ENCODE measurements around the gene PLIN3. TPM values are rescaled to one million over a fixed set of nuclear protein-coding genes. Genes with fewer than 3 reads are reported as not detected.
A peak's percentile ranks its signal among the peaks of the same experiment; 100 is the strongest.
"Not testable (repeated sequence)": the region's sequence is repeated elsewhere in the genome, so short reads cannot be mapped to it uniquely, and the experiment has no call there.

Gene PLIN3
- total RNA-seq, 2 donors from 2014 or later = 46.4 to 56.7 TPM

- no peak for ATAC-seq (replicated peaks)
- Mint-ChIP-seq H3K4me1 (peaks cover 10% of the 10 kb centered on the region), H3K27me3 (peaks cover 3% of the 10 kb centered on the region)
These were observed 6.5 kb upstream of the PLIN3 start for GRCh38 chr19:4873930-4874329.

GRCh38 chr19:4871711-4872110, 4.2 kb upstream of the PLIN3 start:
- Mint-ChIP-seq H3K9me3 (no peaks in the 10 kb centered on the region), H3K27ac (no peak overlapping the region), H3K36me3 (ENCODE audit: low read depth) (no peaks in the 10 kb centered on the region), H3K4me3 (no peak overlapping the region), H3K4me1 (peaks cover 10% of the 10 kb centered on the region), H3K27me3 (peaks cover 3% of the 10 kb centered on the region)
- ATAC-seq (replicated peaks) = no peak

More at GRCh38 chr19:4873930-4874329, 6.5 kb upstream of the PLIN3 start:
- Mint-ChIP-seq H3K27ac (no peak overlapping the region), H3K36me3 (ENCODE audit: low read depth) (no peaks in the 10 kb centered on the region), H3K4me3 (no peak overlapping the region), H3K9me3 (no peaks in the 10 kb centered on the region)

- Mint-ChIP-seq H3K4me3 (peak overlapping the region; percentile 33), H3K4me1 (peaks cover 10% of the 10 kb centered on the region), H3K27me3 (peaks cover 3% of the 10 kb centered on the region), H3K27ac (peak overlapping the region; percentile 33), H3K9me3 (no peaks in the 10 kb centered on the region), H3K36me3 (ENCODE audit: low read depth) (no peaks in the 10 kb centered on the region)
- peak; percentile 67 for ATAC-seq (replicated peaks)
These were observed 2.7 kb upstream of the PLIN3 start for GRCh38 chr19:4870025-4870700.

GRCh38 chr19:4868286-4868834, 893 bp upstream of the PLIN3 start:
- H3K4me1 Mint-ChIP-seq = peaks cover 10% of the 10 kb centered on the region
- H3K27me3 Mint-ChIP-seq = peaks cover 3% of the 10 kb centered on the region
- H3K27ac Mint-ChIP-seq = peak overlapping the region; percentile 44
- no peaks in the 10 kb centered on the region for H3K36me3 Mint-ChIP-seq (ENCODE audit: low read depth)
- no peaks in the 10 kb centered on the region for H3K9me3 Mint-ChIP-seq
- peak overlapping the region; percentile 81 for H3K4me3 Mint-ChIP-seq
- ATAC-seq (replicated peaks) = no peak

GRCh38 chr19:4866595-4867424, 657 bp downstream of the PLIN3 start:
- peak overlapping the region; percentile 44 for H3K27ac Mint-ChIP-seq
- H3K4me3 Mint-ChIP-seq = peak overlapping the region; percentile 81
- no peaks in the 10 kb centered on the region for H3K9me3 Mint-ChIP-seq
- no peak for ATAC-seq (replicated peaks)
- no peaks in the 10 kb centered on the region for H3K36me3 Mint-ChIP-seq (ENCODE audit: low read depth)
- H3K27me3 Mint-ChIP-seq = no peaks in the 10 kb centered on the region
- peaks cover 10% of the 10 kb centered on the region for H3K4me1 Mint-ChIP-seq

- no peaks in the 10 kb centered on the region for H3K4me1 Mint-ChIP-seq
- H3K9me3 Mint-ChIP-seq = no peaks in the 10 kb centered on the region
- no peaks in the 10 kb centered on the region for H3K27me3 Mint-ChIP-seq
- H3K36me3 Mint-ChIP-seq (ENCODE audit: low read depth) = peaks cover 28% of the 10 kb centered on the region
- no peak overlapping the region for H3K4me3 Mint-ChIP-seq
- no peak overlapping the region for H3K27ac Mint-ChIP-seq
- ATAC-seq (replicated peaks) = no peak
These were observed 6.3 kb downstream of the PLIN3 start for GRCh38 chr19:4861147-4861546.

- no peak overlapping the region for H3K4me3 Mint-ChIP-seq
- no peaks in the 10 kb centered on the region for H3K4me1 Mint-ChIP-seq
- no peak overlapping the region for H3K27ac Mint-ChIP-seq
- ATAC-seq (replicated peaks) = no peak
- H3K9me3 Mint-ChIP-seq = no peaks in the 10 kb centered on the region
- H3K36me3 Mint-ChIP-seq (ENCODE audit: low read depth) = peaks cover 38% of the 10 kb centered on the region
- H3K27me3 Mint-ChIP-seq = no peaks in the 10 kb centered on the region
These were observed 7.8 kb downstream of the PLIN3 start for GRCh38 chr19:4859697-4860096.

- not testable (repeated sequence) for H3K9me3 Mint-ChIP-seq; H3K4me3 Mint-ChIP-seq; H3K27me3 Mint-ChIP-seq; H3K27ac Mint-ChIP-seq; ATAC-seq (replicated peaks); H3K4me1 Mint-ChIP-seq
- H3K36me3 Mint-ChIP-seq (ENCODE audit: low read depth) = peaks cover 49% of the 10 kb centered on the region
These were observed 11.0 kb downstream of the PLIN3 start for GRCh38 chr19:4856468-4856867.

GRCh38 chr19:4853506-4853905, 14.0 kb downstream of the PLIN3 start:
- H3K4me1 Mint-ChIP-seq = not testable (repeated sequence)

GRCh38 chr19:4852484-4852883, 15.0 kb downstream of the PLIN3 start:
- Mint-ChIP-seq H3K27me3 (no peaks in the 10 kb centered on the region), H3K4me3 (no peak overlapping the region), H3K27ac (no peak overlapping the region), H3K36me3 (ENCODE audit: low read depth) (peaks cover 37% of the 10 kb centered on the region), H3K4me1 (no peaks in the 10 kb centered on the region), H3K9me3 (no peaks in the 10 kb centered on the region)
- peak; percentile 14 for ATAC-seq (replicated peaks)

More at GRCh38 chr19:4853506-4853905, 14.0 kb downstream of the PLIN3 start:
- peaks cover 46% of the 10 kb centered on the region for H3K36me3 Mint-ChIP-seq (ENCODE audit: low read depth)
- not testable (repeated sequence) for H3K27ac Mint-ChIP-seq; H3K4me3 Mint-ChIP-seq; H3K27me3 Mint-ChIP-seq; ATAC-seq (replicated peaks); H3K9me3 Mint-ChIP-seq

GRCh38 chr19:4851551-4852290, 15.7 kb downstream of the PLIN3 start:
- no peak overlapping the region for H3K4me3 Mint-ChIP-seq
- H3K4me1 Mint-ChIP-seq = no peaks in the 10 kb centered on the region
- H3K9me3 Mint-ChIP-seq = no peaks in the 10 kb centered on the region
- H3K27me3 Mint-ChIP-seq = no peaks in the 10 kb centered on the region
- H3K27ac Mint-ChIP-seq = no peak overlapping the region
- peak; percentile 81 for ATAC-seq (replicated peaks)
- H3K36me3 Mint-ChIP-seq (ENCODE audit: low read depth) = peaks cover 35% of the 10 kb centered on the region

GRCh38 chr19:4849019-4849418, 18.4 kb downstream of the PLIN3 start:
- no peak overlapping the region for H3K27ac Mint-ChIP-seq
- H3K4me1 Mint-ChIP-seq = no peaks in the 10 kb centered on the region
- ATAC-seq (replicated peaks) = no peak

GRCh38 chr19:4847190-4847973, 20.1 kb downstream of the PLIN3 start:
- Mint-ChIP-seq H3K9me3 (no peaks in the 10 kb centered on the region), H3K4me3 (no peak overlapping the region), H3K36me3 (ENCODE audit: low read depth) (peaks cover 56% of the 10 kb centered on the region), H3K4me1 (no peaks in the 10 kb centered on the region), H3K27ac (no peak overlapping the region), H3K27me3 (no peaks in the 10 kb centered on the region)
- ATAC-seq (replicated peaks) = no peak

More at GRCh38 chr19:4849019-4849418, 18.4 kb downstream of the PLIN3 start:
- Mint-ChIP-seq H3K36me3 (ENCODE audit: low read depth) (peaks cover 43% of the 10 kb centered on the region), H3K4me3 (no peak overlapping the region), H3K9me3 (no peaks in the 10 kb centered on the region), H3K27me3 (no peaks in the 10 kb centered on the region)

GRCh38 chr19:4845975-4846374, 21.5 kb downstream of the PLIN3 start:
- not testable (repeated sequence) for H3K27me3 Mint-ChIP-seq; H3K4me1 Mint-ChIP-seq; H3K27ac Mint-ChIP-seq; H3K4me3 Mint-ChIP-seq; H3K9me3 Mint-ChIP-seq; ATAC-seq (replicated peaks)
- H3K36me3 Mint-ChIP-seq (ENCODE audit: low read depth) = peaks cover 54% of the 10 kb centered on the region
